H1 (cell line): Measurements from ENCODE around the gene ZNF446. TPM values are rescaled to one million over a fixed set of nuclear protein-coding genes. Genes with fewer than 3 reads are reported as not detected.

Source experiments
- ATF2 ChIP-seq: IDR thresholded peaks from 2 replicates; pipeline ENCODE4 v1.6.1; 2012; ENCODE audit warnings: low read length, inconsistent platforms
- CBX5 ChIP-seq: fragments of 300-800, 300-1000 bp; sonication (generic); IDR thresholded peaks from 2 replicates; pipeline ENCODE4 v1.7.1; 2016; ENCODE audit warnings: antibody characterized with exemption, low read length, low read depth
- CREB1 ChIP-seq: IDR thresholded peaks from 2 replicates; pipeline ENCODE4 v1.6.1; 2012; ENCODE audit warnings: inconsistent platforms
- CTBP2 ChIP-seq: IDR thresholded peaks from 2 replicates; pipeline ENCODE4 v1.7.0; 2011; ENCODE audit warnings: borderline replicate concordance, mild to moderate bottlenecking, moderate library complexity, mixed read lengths, low read length; ENCODE audit not compliant: insufficient read depth, insufficient read length
- E2F6 ChIP-seq: IDR thresholded peaks from 2 replicates; pipeline ENCODE4 v1.6.1; 2012; ENCODE audit warnings: inconsistent platforms
- EGR1 ChIP-seq: IDR thresholded peaks from 2 replicates; pipeline ENCODE4 v1.6.1; 2011; ENCODE audit warnings: low read depth, low read length, borderline replicate concordance
- KDM1A ChIP-seq: fragments of 200-600, 300-600 bp; sonication (generic); IDR thresholded peaks from 2 replicates; pipeline ENCODE4 v1.7.1; 2016; ENCODE audit warnings: mild to moderate bottlenecking, low read length, borderline replicate concordance
- KDM4A ChIP-seq: IDR thresholded peaks from one replicate; pipeline ENCODE4 v1.7.1; 2012; ENCODE audit warnings: low read depth, mild to moderate bottlenecking, moderate library complexity, low read length, inconsistent platforms; ENCODE audit not compliant: severe bottlenecking
- MAFK ChIP-seq: IDR thresholded peaks from 2 replicates; pipeline ENCODE4 v1.6.1; 2012; ENCODE audit warnings: low read depth, mild to moderate bottlenecking, improper control_type of control experiment, low read length
- NANOG ChIP-seq: IDR thresholded peaks from 2 replicates; pipeline ENCODE4 v1.6.1; 2011; ENCODE audit warnings: low read length, low read depth, mild to moderate bottlenecking, inconsistent platforms; ENCODE audit not compliant: insufficient read depth, poor library complexity, severe bottlenecking
- NRF1 ChIP-seq: IDR thresholded peaks from 2 replicates; pipeline ENCODE4 v1.6.1; 2011; ENCODE audit warnings: mild to moderate bottlenecking, low read depth, low read length, improper control_type of control experiment
- POLR2AphosphoS5 ChIP-seq: IDR thresholded peaks from 2 replicates; pipeline ENCODE4 v1.6.1; 2011; ENCODE audit warnings: low read depth, low read length
- RFX5 ChIP-seq: IDR thresholded peaks from 2 replicates; pipeline ENCODE4 v1.6.1; 2011; ENCODE audit warnings: low read depth, low read length, improper control_type of control experiment, borderline replicate concordance
- RXRA ChIP-seq: IDR thresholded peaks from 2 replicates; pipeline ENCODE4 v1.6.1; 2011; ENCODE audit warnings: low read depth, mild to moderate bottlenecking, low read length, moderate library complexity; ENCODE audit not compliant: insufficient read depth
- SIN3A ChIP-seq, 2 experiments: IDR thresholded peaks in 1 of 2; conservative IDR thresholded peaks in 1 of 2; 2 replicates each; pipeline ENCODE4 v1.6.1; 2011 to 2012; ENCODE audit warnings: low read length in 2 of 2, improper control_type of control experiment in 1 of 2, low read depth in 1 of 2, mild to moderate bottlenecking in 1 of 2
- SP4 ChIP-seq: IDR thresholded peaks from 2 replicates; pipeline ENCODE4 v1.6.1; 2012; ENCODE audit warnings: low read length, inconsistent platforms
- SRF ChIP-seq: IDR thresholded peaks from 2 replicates; pipeline ENCODE4 v1.6.1; 2011; ENCODE audit warnings: mild to moderate bottlenecking, low read depth, low read length, moderate library complexity
- SUZ12 ChIP-seq: fragments of 200-600 bp; sonication (generic); IDR thresholded peaks from 2 replicates; pipeline ENCODE4 v1.6.1; 2012; ENCODE audit warnings: mild to moderate bottlenecking, inconsistent platforms, low read length, moderate library complexity, mixed read lengths
- TAF1 ChIP-seq: IDR thresholded peaks from 2 replicates; pipeline ENCODE4 v1.6.1; 2011; ENCODE audit warnings: mild to moderate bottlenecking, low read depth, low read length
- USF2 ChIP-seq: IDR thresholded peaks from 2 replicates; pipeline ENCODE4 v1.6.1; 2011; ENCODE audit warnings: low read length, improper control_type of control experiment
- polyA plus RNA-seq, 7 experiments: library from polyadenylated mRNA; depleted of rRNA in 3 of 7; stranded (reverse) in 5 of 7; unstranded in 2 of 7; fragments of >200 nt in 5 of 7; fragments of 200-250 nt in 2 of 7; gene quantifications; 1 replicate in 5 of 7; 2 replicates in 1 of 7; 4 replicates in 1 of 7; pipeline versions ENCODE4 v1.2.1 to v1.2.3, GENCODE V29; 2011 to 2013; ENCODE audit warnings: missing spikeins in 2 of 7, mixed read lengths in 2 of 7
- total RNA-seq: library from RNA; stranded (reverse); fragmentation: NEBNext Ultra II Directional; extraction: Animal tissue kit (Norgen Biotek cat#: 25700); gene quantifications from 2 replicates; pipeline ENCODE4 v1.2.1, GENCODE V29; 2021

Gene ZNF446
- total and polyA plus RNA-seq, 2 of the 8 experiments (the other 6 are each of a cell fraction or from before 2014, with no cell fraction given): 4.1 to 5.5 TPM

GRCh38 chr19:58499021-58499927 is 23.1 kb downstream of the ZNF446 start (continued):
- TF ChIP-seq USF2 (no peak), CBX5 (no peak), SRF (0 out of 2 replicates have a peak, but pooled peaks have one; percentile 24), POLR2AphosphoS5 (no peak; the same call in 1 of the 2 replicates), CREB1 (peak; percentile 85), RXRA (no peak), CTBP2 (no peak), MAFK (no peak), KDM1A (no peak), NRF1 (no peak), SUZ12 (no peak), SIN3A (conservative IDR thresholded peaks at IDR 0.05 in 1 of 2, IDR thresholded peaks at IDR 0.05 in 1 of 2; ENCODE audit: low read depth in 1 of 2, low read length in 2 of 2) (peak in 1 of 2 experiments; percentile 93; a peak in 2 of 4 replicates), KDM4A (peak; percentile 70), TAF1 (peak; percentile 73), SP4 (peak; percentile 96), ATF2 (peak; percentile 86; the same call in 1 of the 2 replicates), RFX5 (no peak), NANOG (peak; percentile 18), E2F6 (peak; percentile 75), EGR1 (no peak)
